Esophagus squamous epithelium (tissue), 5 donors: ENCODE measurements around the gene NGDN. TPM values are rescaled to one million over a fixed set of nuclear protein-coding genes. Genes with fewer than 3 reads are reported as not detected.

Source experiments
- DNase-seq: peaks from one replicate; lab custom pipeline; 2025; lab: John Stamatoyannopoulos, UW
- H3K27ac ChIP-seq, 4 donors: fragments of 200-600 bp; sonication (generic); one replicate each; pipeline ENCODE4 v1.5.1; 2016 to 2019; ENCODE audit warnings: mild to moderate bottlenecking in 1 of 4
- H3K27me3 ChIP-seq, 4 donors: fragments of 200-600 bp; sonication (generic); 1 replicate in 3 of 4; 2 replicates in 1 of 4; pipeline versions ENCODE4 v1.5.1 to v1.6.0; 2017 to 2021; ENCODE audit warnings: antibody characterized with exemption in 1 of 4
- H3K36me3 ChIP-seq, 3 donors: fragments of 200-600 bp; sonication (generic); one replicate each; pipeline ENCODE4 v1.5.1; 2016 to 2019
- H3K4me1 ChIP-seq, 3 donors: fragments of 200-600 bp; sonication (generic); one replicate each; pipeline ENCODE4 v1.5.1; 2017 to 2019
- H3K4me3 ChIP-seq, 4 donors: fragments of 200-600 bp; sonication (generic); 1 replicate in 3 of 4; 2 replicates in 1 of 4; pipeline ENCODE4 v1.5.1; 2016 to 2019; ENCODE audit warnings: mild to moderate bottlenecking in 2 of 4, moderate library complexity in 1 of 4
- H3K9me3 ChIP-seq, 3 donors: fragments of 200-600 bp; sonication (generic); one replicate each; pipeline ENCODE4 v1.5.1; 2016 to 2019
- CTCF ChIP-seq, 6 experiments: fragments of 450-650 bp in 4 of 6; fragments of 200-600 bp in 2 of 6; sonication (generic) in 2 of 6; IDR thresholded peaks; one replicate each; pipeline ENCODE4 v1.5.1; 2016 to 2019; ENCODE audit warnings: antibody characterized with exemption in 6 of 6, mild to moderate bottlenecking in 4 of 6, moderate library complexity in 4 of 6
- POLR2A ChIP-seq, 4 donors: fragments of 450-650 bp; IDR thresholded peaks; one replicate each; pipeline ENCODE4 v1.6.1; 2017; ENCODE audit warnings: antibody characterized with exemption in 4 of 4, mild to moderate bottlenecking in 4 of 4, moderate library complexity in 3 of 4
- WGBS, 2 donors: methylation state at CpG; one replicate each; pipeline ENCODE4 v1.1.5; 2018; 5-methylcytosine and 5-hydroxymethylcytosine counted together
- intact Hi-C: fragments of 100-400 bp; cut with DNase I; formaldehyde crosslinking; loops from one replicate; pipeline ENCODE4 v1.15.0; 2022
- total RNA-seq, 4 donors: library from RNA; depleted of rRNA; stranded (reverse); fragments of >200 nt; gene quantifications; one replicate each; pipeline ENCODE4 v1.1.0, GENCODE V29; 2016
- donor health status: DM: yes; HTN: yes; CAD: no.

The NGDN gene
- total RNA-seq, 4 donors from 2014 or later, result 9.5 to 43.3 (median 35.3) TPM

GRCh38 chr14:23428686-23429495, 40.6 kb upstream of the NGDN start:
- intact Hi-C loops, result no loop called here
- no peaks in the 10 kb centered on the region for H3K36me3 ChIP-seq
- TF ChIP-seq POLR2A (IDR thresholded peaks at IDR 0.05), result no peak
- TF ChIP-seq CTCF (IDR thresholded peaks at IDR 0.05), result no peak
- no peaks in the 10 kb centered on the region for H3K9me3 ChIP-seq
- H3K4me1 ChIP-seq, result no peaks in the 10 kb centered on the region
- no peaks in the 10 kb centered on the region for H3K27me3 ChIP-seq
- no peak for DNase-seq
- WGBS, 2 donors, result 74 to 80% methylated on average over 3 to 4 of the region's 13 CpGs
- H3K4me3 ChIP-seq, result no peak overlapping the region
- no peak overlapping the region for H3K27ac ChIP-seq

- H3K4me1 ChIP-seq, result no peaks in the 10 kb centered on the region
- intact Hi-C loops, result no loop called here
- H3K9me3 ChIP-seq, result no peaks in the 10 kb centered on the region
- no peak overlapping the region for H3K27ac ChIP-seq
- H3K4me3 ChIP-seq, result no peak overlapping the region
- WGBS, 2 donors, result 73 to 74% methylated on average over 5 to 10 of the region's 10 CpGs
- no peaks in the 10 kb centered on the region for H3K27me3 ChIP-seq
- no peak for DNase-seq
- H3K36me3 ChIP-seq, result no peaks in the 10 kb centered on the region
- TF ChIP-seq POLR2A (IDR thresholded peaks at IDR 0.05) (no peak), CTCF (IDR thresholded peaks at IDR 0.05) (no peak)
These were observed 39.3 kb upstream of the NGDN start for GRCh38 chr14:23430016-23430722.

- DNase-seq, result no peak
- no peaks in the 10 kb centered on the region for H3K9me3 ChIP-seq
- H3K4me3 ChIP-seq, result no peak overlapping the region
- H3K4me1 ChIP-seq, result no peaks in the 10 kb centered on the region
- no peak overlapping the region for H3K27ac ChIP-seq
- TF ChIP-seq POLR2A (IDR thresholded peaks at IDR 0.05) (no peak), CTCF (IDR thresholded peaks at IDR 0.05) (no peak)
- WGBS, 2 donors, result 0 to 54% methylated on average over 1 to 2 of the region's 2 CpGs
- intact Hi-C loops, result no loop called here
- no peaks in the 10 kb centered on the region for H3K36me3 ChIP-seq
- no peaks in the 10 kb centered on the region for H3K27me3 ChIP-seq
These were observed 38.8 kb upstream of the NGDN start for GRCh38 chr14:23430723-23431085.

- WGBS, 2 donors, result 60 to 86% methylated on average over 1 to 6 of the region's 10 CpGs
- Histone ChIP-seq H3K27me3 (no peaks in the 10 kb centered on the region), H3K36me3 (no peaks in the 10 kb centered on the region), H3K27ac (no peak overlapping the region), H3K9me3 (no peaks in the 10 kb centered on the region), H3K4me3 (no peak overlapping the region), H3K4me1 (no peaks in the 10 kb centered on the region)
- TF ChIP-seq POLR2A (IDR thresholded peaks at IDR 0.05), result no peak
- no peak for TF ChIP-seq CTCF (IDR thresholded peaks at IDR 0.05)
- no peak for DNase-seq
- intact Hi-C loops, result no loop called here
These were observed 38.0 kb upstream of the NGDN start for GRCh38 chr14:23431486-23431885.
